ENCODE results near the gene SLC25A17. TPM values are rescaled to one million over a fixed set of nuclear protein-coding genes. Genes with fewer than 3 reads are reported as not detected.
"Not testable (repeated sequence)": the region's sequence is repeated elsewhere in the genome, so short reads cannot be mapped to it uniquely, and the experiment has no call there.

Gene SLC25A17
- total RNA-seq, 4 donors from 2014 or later: 11.0 to 19.0 (median 15.5) TPM

- Histone ChIP-seq H3K27me3 (no peaks in the 10 kb centered on the region), H3K36me3 (peaks cover 0 to 63% (median 4%) of the 10 kb centered on the region in 3 donors), H3K27ac (no peak overlapping the region), H3K4me1 (no peaks in the 10 kb centered on the region), H3K9me3 (no peaks in the 10 kb centered on the region), H3K4me3 (no peak overlapping the region)
- TF ChIP-seq POLR2A (IDR thresholded peaks at IDR 0.05) (no peak), CTCF (IDR thresholded peaks at IDR 0.05) (no peak)
- DNase-seq: no peak
- intact Hi-C loops (cut with DNase I): no loop called here
- WGBS, 2 donors: 72 to 91% methylated on average over 2 of the region's 2 CpGs
These were observed 26.7 kb downstream of the SLC25A17 start for GRCh38 chr22:40792451-40792850.

DNA sequence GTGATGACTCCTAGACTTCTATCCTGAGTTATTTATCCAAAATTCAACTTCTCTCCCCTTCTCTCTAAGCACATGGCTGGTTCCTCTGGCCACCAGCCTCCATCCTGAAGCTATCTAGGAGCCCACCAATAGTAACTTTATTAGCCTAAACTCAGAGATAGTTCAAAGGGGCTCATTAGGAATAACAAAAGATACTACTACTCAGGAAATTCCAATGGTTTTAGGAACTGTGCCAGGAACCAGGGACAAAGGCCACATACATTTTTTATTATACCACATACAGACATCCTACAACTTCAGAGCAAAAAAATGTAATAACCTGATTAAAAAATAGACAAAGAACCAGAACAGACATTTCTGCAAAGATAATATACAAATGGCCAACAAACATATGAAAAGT is 27.9 kb downstream of the SLC25A17 start:
- Histone ChIP-seq H3K9me3 (no peaks in the 10 kb centered on the region), H3K4me3 (no peak overlapping the region), H3K27me3 (no peaks in the 10 kb centered on the region), H3K27ac (no peak overlapping the region), H3K36me3 (peaks cover 0 to 64% (median 4%) of the 10 kb centered on the region in 3 donors), H3K4me1 (peaks cover 0 to 4% (median 0%) of the 10 kb centered on the region in 3 donors)
- DNase-seq: no peak
- intact Hi-C loops (cut with DNase I): no loop called here
- TF ChIP-seq POLR2A (IDR thresholded peaks at IDR 0.05) (no peak), CTCF (IDR thresholded peaks at IDR 0.05) (no peak)

- H3K9me3 ChIP-seq: no peaks in the 10 kb centered on the region
- H3K36me3 ChIP-seq: peaks cover 0 to 62% (median 4%) of the 10 kb centered on the region in 3 donors
- intact Hi-C loops (cut with DNase I): no loop called here
- H3K27ac ChIP-seq: no peak overlapping the region
- H3K4me1 ChIP-seq: peaks cover 0 to 9% (median 0%) of the 10 kb centered on the region in 3 donors
- no peak overlapping the region for H3K4me3 ChIP-seq
- no peak for TF ChIP-seq POLR2A (IDR thresholded peaks at IDR 0.05)
- no peak for TF ChIP-seq CTCF (IDR thresholded peaks at IDR 0.05)
- H3K27me3 ChIP-seq: no peaks in the 10 kb centered on the region
- DNase-seq: no peak
- WGBS, 2 donors: 97 to 98% methylated on average over 8 to 9 of the region's 22 CpGs
These were observed 30.0 kb downstream of the SLC25A17 start for GRCh38 chr22:40789131-40789530.

DNA sequence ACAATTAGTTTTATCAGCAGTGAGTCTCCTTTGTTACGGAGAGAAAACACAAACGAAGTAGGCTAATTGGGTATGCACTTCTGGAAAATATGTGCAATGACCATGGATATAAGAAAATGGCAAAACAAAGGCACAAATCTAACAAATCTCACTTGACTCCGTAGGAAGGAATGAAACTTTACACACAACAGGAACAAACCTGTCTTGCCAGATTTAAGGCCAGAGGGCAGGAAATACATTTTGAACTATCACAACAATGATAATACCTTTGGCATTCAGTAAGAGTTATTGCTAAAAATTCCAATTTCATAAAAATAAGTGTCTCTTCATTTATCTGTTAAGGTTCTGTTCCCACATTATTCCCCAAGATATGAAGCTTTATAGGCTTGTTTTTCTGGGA is 36.6 kb downstream of the SLC25A17 start:
- H3K4me3 ChIP-seq: no peak overlapping the region
- no peaks in the 10 kb centered on the region for H3K27me3 ChIP-seq
- peaks cover 0 to 22% (median 0%) of the 10 kb centered on the region in 3 donors for H3K4me1 ChIP-seq
- intact Hi-C loops (cut with DNase I): no loop called here
- TF ChIP-seq CTCF (IDR thresholded peaks at IDR 0.05) (no peak), POLR2A (IDR thresholded peaks at IDR 0.05) (no peak)
- H3K9me3 ChIP-seq: no peaks in the 10 kb centered on the region
- DNase-seq: no peak
- no peak overlapping the region for H3K27ac ChIP-seq
- 40 to 62% methylated on average over 3 of the region's 3 CpGs for WGBS, 2 donors
- H3K36me3 ChIP-seq: peaks cover 0 to 38% (median 0%) of the 10 kb centered on the region in 3 donors

- H3K9me3 ChIP-seq; H3K27ac ChIP-seq; H3K27me3 ChIP-seq; H3K4me3 ChIP-seq; intact Hi-C loops (cut with DNase I); DNase-seq: not testable (repeated sequence)
- WGBS, 2 donors: 83 to 91% methylated on average over 14 of the region's 14 CpGs
- peaks cover 0 to 40% (median 6%) of the 10 kb centered on the region in 3 donors for H3K36me3 ChIP-seq
- peaks cover 0 to 22% (median 0%) of the 10 kb centered on the region in 3 donors for H3K4me1 ChIP-seq
These were observed 37.4 kb downstream of the SLC25A17 start for GRCh38 chr22:40781749-40782148.

- no peaks in the 10 kb centered on the region for H3K9me3 ChIP-seq
- H3K4me1 ChIP-seq: no peaks in the 10 kb centered on the region
- H3K27me3 ChIP-seq: no peaks in the 10 kb centered on the region
- no peak for TF ChIP-seq CTCF (IDR thresholded peaks at IDR 0.05)
- TF ChIP-seq POLR2A (IDR thresholded peaks at IDR 0.05): no peak
- 78 to 91% methylated on average over 6 of the region's 6 CpGs for WGBS, 2 donors
- H3K27ac ChIP-seq: no peak overlapping the region
- intact Hi-C loops (cut with DNase I): loop anchor here (10.0 kb wide), 1 partner anchor 85 kb away; no protein-coding TSS in a partner anchor
- H3K4me3 ChIP-seq: no peak overlapping the region
- H3K36me3 ChIP-seq: peaks cover 0 to 57% (median 8%) of the 10 kb centered on the region in 3 donors
- DNase-seq: no peak
These were observed 49.4 kb downstream of the SLC25A17 start for GRCh38 chr22:40769761-40770160.

Measured in esophagus squamous epithelium (tissue), 5 donors.